DND-41 (cell line): ENCODE measurements around the gene ULBP2.

ENCODE experiments used
- CTCF ChIP-seq: IDR thresholded peaks from 2 replicates; pipeline ENCODE4 v1.5.1; 2012; ENCODE audit warnings: borderline replicate concordance, low read length, moderate library complexity, mild to moderate bottlenecking; ENCODE audit not compliant: poor library complexity, severe bottlenecking; ENCODE audit errors: extremely low read depth
- EZH2 ChIP-seq: IDR thresholded peaks from 3 replicates; pipeline ENCODE4 v1.6.1; 2012; ENCODE audit warnings: borderline replicate concordance, low read depth, mild to moderate bottlenecking, moderate library complexity, low read length, inconsistent platforms; ENCODE audit not compliant: severe bottlenecking

GRCh38 chr6:149948616-149949015 lies 6.8 kb downstream of the ULBP2 start:
- TF ChIP-seq CTCF (no peak), EZH2 (no peak)
